HG03045 (cell line): ENCODE measurements around the gene POM121L2.

Source experiments
- ATAC-seq: cut with Tn5 transposase; IDR thresholded peaks from one replicate; pipeline ENCODE4 v1.9.1; 2021; ENCODE audit warnings: mild to moderate bottlenecking, moderate library complexity; ENCODE audit not compliant: unreplicated experiment

POM121L2 gene

GRCh38 chr6:27260836-27261375, 51.2 kb downstream of the POM121L2 start:
- ATAC-seq, result no peak

- no peak for ATAC-seq
Observed at GRCh38 chr6:27260369-27260768, 51.7 kb downstream of the POM121L2 start.
